Memory B cell (primary cell): ENCODE data around the gene GGT6.

Experiments
- ATAC-seq: fragments of 150-1000 bp; cut with Tn5 transposase; 2 replicates; pipeline ENCODE4 v1.10.0; 2021; ENCODE audit warnings: low read depth, mild to moderate bottlenecking, moderate library complexity
- DNase-seq, 2 donors: peaks; one replicate each; pipeline ENCODE4 v3.0.0; 2022; ENCODE audit warnings: low spot score in 2 of 2
- H3K27ac Mint-ChIP-seq: one replicate; pipeline ENCODE4 v1.8.0; 2022; ENCODE audit warnings: mild to moderate bottlenecking, moderate library complexity, mixed read lengths
- H3K27me3 Mint-ChIP-seq: one replicate; pipeline ENCODE4 v1.8.0; 2022; ENCODE audit warnings: mixed read lengths
- H3K36me3 Mint-ChIP-seq: one replicate; pipeline ENCODE4 v1.8.0; 2022; ENCODE audit warnings: mild to moderate bottlenecking, mixed read lengths
- H3K4me1 Mint-ChIP-seq: one replicate; pipeline ENCODE4 v1.8.0; 2022; ENCODE audit warnings: mixed read lengths
- H3K4me3 Mint-ChIP-seq: one replicate; pipeline ENCODE4 v1.8.0; 2022; ENCODE audit warnings: mild to moderate bottlenecking, moderate library complexity, mixed read lengths
- H3K9me3 Mint-ChIP-seq: one replicate; pipeline ENCODE4 v1.8.0; 2022; ENCODE audit warnings: mixed read lengths

Gene GGT6

DNA sequence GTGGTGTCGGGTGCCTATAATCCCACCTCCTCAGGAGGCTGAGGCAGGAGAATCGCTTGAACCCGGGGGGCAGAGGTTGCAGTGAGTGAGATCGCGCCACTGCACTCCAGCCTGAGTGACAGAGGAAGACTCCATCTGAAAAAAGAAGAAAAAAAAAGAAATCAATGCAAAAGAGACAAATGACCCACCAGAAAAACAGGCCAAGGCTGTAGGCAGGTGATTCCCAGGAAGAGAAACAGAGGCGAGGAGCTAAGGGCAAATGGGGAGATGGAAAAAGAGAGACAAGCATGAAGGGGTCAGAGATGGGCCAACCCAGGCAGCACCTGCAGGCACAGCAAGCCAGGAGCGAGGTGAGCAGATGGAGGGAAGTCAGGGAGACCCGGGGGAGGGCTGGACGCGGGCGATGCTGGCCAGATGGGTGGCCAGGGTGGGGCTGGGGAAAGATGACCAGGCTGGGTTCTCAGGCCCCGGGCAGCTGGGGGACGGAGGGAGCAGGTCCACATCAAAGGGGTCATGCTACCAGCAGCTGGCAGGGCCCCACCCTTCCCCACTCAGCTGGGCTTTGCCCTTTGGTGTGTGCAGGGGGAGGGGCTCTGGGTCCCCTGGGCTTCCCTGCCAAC, 30.7 kb downstream of the GGT6 start:
- Mint-ChIP-seq H3K4me1 (peaks cover 2% of the 10 kb centered on the region), H3K4me3 (no peak overlapping the region), H3K27me3 (peaks cover 15% of the 10 kb centered on the region), H3K27ac (no peak overlapping the region), H3K9me3 (no peaks in the 10 kb centered on the region), H3K36me3 (no peaks in the 10 kb centered on the region)
- no peak for ATAC-seq
- no peak for DNase-seq

DNA sequence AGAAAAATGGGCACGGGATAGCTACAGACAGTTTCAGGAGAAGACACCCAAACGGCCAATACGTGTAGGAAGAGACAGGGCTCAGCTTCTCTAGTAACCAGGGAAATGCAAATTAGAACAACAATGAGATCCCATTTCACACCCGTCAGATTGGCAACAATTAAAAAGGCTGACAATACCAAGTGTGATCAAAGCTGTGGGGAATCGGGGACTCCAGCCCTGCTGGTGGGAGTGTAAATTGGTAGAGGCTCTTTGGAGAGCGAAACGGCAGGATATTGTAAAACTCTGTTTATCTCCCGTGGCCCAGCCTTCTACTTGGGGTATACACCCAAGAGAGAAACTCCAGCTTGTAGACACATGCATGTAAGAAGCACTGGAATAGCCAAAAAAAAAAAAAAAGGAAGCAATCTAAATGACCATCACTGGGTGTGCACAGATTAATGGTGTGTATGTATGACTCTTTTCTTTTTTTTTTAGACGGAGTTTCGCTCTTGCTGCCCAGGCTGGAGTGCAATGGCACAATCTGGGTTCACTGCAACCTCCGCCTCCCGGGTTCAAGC, 32.7 kb downstream of the GGT6 start:
- peaks cover 7% of the 10 kb centered on the region for H3K27me3 Mint-ChIP-seq
- no peak overlapping the region for H3K27ac Mint-ChIP-seq
- no peak for ATAC-seq
- no peak for DNase-seq
- no peaks in the 10 kb centered on the region for H3K36me3 Mint-ChIP-seq
- H3K9me3 Mint-ChIP-seq, result no peaks in the 10 kb centered on the region
- no peak overlapping the region for H3K4me3 Mint-ChIP-seq
- H3K4me1 Mint-ChIP-seq, result peaks cover 12% of the 10 kb centered on the region

DNA sequence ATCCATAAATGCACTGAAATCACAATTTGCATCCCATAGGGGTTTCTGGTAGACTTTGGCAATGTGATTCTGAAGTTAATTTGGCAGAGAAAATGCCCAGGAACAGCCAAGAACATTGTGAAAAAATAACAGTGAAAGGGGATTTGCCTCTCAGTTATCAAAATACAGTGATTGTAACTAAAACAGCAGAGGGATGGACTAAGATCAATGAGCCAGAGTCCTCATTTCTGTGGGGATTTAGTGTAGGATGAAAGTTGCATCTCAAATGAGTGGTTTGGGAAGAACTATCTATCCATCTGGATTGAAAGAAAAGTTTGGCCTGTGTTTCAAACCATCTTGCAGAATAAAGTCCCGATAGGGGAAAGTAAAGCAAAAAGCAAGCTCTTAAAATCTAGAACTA, 33.2 kb downstream of the GGT6 start:
- Mint-ChIP-seq H3K36me3 (no peaks in the 10 kb centered on the region), H3K27ac (no peak overlapping the region), H3K27me3 (peaks cover 6% of the 10 kb centered on the region), H3K4me1 (peaks cover 12% of the 10 kb centered on the region), H3K9me3 (no peaks in the 10 kb centered on the region), H3K4me3 (no peak overlapping the region)
- DNase-seq (no peak), ATAC-seq (no peak)

DNA sequence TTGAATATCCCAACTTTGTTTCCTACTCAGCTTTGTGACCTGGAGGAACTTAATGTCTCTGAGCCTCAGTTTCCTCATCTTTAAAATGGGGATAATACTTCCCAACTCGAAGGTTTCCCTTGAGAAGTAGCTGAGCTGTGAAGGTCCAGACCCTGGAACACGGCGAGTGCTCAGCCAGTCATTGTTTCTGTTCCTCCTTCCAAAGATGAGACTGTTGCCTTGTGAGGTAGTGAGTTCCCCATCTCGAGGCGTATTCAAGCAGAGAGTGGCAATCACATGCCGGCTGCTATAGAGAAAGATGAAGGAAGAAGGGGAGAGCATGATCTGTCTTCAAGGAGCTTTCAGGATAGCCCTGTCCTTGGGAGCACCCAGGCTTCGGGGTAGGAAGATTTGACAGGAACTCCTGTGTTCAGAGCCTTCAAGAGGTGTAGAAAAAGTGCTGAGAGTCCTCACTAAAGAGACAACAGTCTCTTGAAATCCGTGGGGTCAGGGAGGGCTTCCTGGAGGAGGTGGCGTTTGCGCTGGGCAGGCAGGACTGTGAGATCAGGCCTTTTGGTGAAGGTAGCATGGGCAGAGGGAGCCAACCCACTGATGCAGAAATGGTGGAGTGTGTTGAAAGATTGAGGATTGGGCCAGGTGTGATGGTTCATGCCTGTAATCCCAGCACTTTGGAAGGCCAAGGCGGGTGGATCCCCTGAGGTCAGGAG, 34.5 kb downstream of the GGT6 start:
- Mint-ChIP-seq H3K9me3 (no peaks in the 10 kb centered on the region), H3K27me3 (peaks cover 3% of the 10 kb centered on the region), H3K4me3 (no peak overlapping the region), H3K4me1 (peaks cover 10% of the 10 kb centered on the region), H3K27ac (no peak overlapping the region), H3K36me3 (no peaks in the 10 kb centered on the region)
- no peak for DNase-seq
- ATAC-seq, result no peak

DNA sequence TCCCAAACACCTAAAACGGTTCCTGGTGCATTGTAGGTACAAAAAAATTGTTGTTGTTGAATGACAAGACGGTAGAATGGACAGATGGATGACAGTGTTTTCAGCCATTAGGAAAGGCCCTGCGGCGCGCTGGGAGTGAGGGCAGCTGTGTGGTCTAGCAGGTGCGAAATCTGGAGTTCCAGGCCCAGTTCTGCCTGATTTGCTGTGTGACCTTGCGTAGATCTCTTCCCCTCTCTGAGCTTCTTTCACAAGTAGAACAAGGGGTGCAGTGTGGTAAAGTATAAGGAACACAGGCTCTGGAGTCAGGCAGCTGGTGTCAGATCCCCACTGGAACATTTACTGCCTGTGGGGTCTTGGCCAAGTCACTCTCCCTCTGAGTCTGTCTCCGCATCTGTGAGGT, 36.4 kb downstream of the GGT6 start:
- ATAC-seq (no peak), DNase-seq (no peak)
- H3K36me3 Mint-ChIP-seq, result no peaks in the 10 kb centered on the region
- no peaks in the 10 kb centered on the region for H3K9me3 Mint-ChIP-seq
- H3K4me1 Mint-ChIP-seq, result peaks cover 10% of the 10 kb centered on the region
- H3K4me3 Mint-ChIP-seq, result no peak overlapping the region
- H3K27me3 Mint-ChIP-seq, result no peaks in the 10 kb centered on the region
- peak overlapping the region; percentile 35 for H3K27ac Mint-ChIP-seq

DNA sequence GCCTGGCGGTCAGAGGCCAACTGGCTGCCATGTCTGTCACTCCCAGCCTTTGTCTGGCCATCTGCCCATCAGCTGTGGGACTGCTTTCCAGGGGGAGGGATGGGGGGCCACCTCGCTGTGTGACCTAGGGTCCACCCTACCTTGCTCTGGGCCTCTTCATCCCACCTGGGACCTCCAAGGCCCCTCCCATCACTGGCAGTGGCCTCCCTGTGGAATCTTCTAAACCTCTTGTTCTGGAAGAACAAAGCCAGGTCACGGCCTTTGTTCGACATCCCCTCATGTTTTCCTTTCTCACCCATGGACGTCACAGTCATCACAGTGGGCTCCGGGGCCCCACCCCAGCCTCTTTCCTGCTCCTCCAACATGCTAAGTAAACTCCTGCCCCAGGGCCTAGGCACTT, 37.7 kb downstream of the GGT6 start:
- H3K36me3 Mint-ChIP-seq, result no peaks in the 10 kb centered on the region
- peaks cover 1% of the 10 kb centered on the region for H3K27me3 Mint-ChIP-seq
- peaks cover 15% of the 10 kb centered on the region for H3K4me1 Mint-ChIP-seq
- DNase-seq (no peak), ATAC-seq (no peak)
- no peak overlapping the region for H3K27ac Mint-ChIP-seq
- no peaks in the 10 kb centered on the region for H3K9me3 Mint-ChIP-seq
- H3K4me3 Mint-ChIP-seq, result no peak overlapping the region

DNA sequence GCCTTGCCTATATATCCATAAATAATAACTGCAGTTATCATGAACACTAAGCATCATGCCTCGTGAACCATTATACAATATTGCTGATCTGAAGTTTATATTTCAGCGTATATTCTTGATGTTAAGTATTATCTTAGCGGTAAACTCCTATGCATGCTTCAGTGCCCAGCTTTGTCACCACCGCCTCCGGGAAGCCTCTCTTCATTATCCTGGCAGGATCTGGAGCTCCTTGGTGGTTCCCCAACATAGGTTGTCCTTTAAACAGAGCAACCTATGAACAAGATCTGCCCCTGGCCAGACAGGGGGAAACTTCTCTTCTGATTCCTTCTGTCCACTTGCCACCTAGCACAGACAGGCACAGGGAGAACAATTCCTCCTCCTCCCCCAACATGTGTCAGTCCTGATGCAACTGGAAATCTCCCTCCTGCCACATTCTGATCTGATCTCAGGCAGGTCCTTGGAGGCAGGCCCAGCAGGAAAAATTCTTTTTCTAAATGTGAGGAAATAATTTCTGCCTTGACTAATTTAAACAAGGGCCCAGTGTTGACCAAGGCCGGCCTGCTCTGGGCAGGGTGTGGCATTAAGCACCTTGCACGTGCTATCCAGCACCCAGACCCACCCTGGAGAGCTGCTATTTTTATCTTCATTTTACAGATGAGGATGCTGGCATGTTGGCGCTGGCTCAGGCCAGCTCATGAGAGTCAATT, 39.3 kb downstream of the GGT6 start:
- no peaks in the 10 kb centered on the region for H3K9me3 Mint-ChIP-seq
- peaks cover 17% of the 10 kb centered on the region for H3K4me1 Mint-ChIP-seq
- DNase-seq (no peak), ATAC-seq (no peak)
- no peaks in the 10 kb centered on the region for H3K36me3 Mint-ChIP-seq
- peaks cover 1% of the 10 kb centered on the region for H3K27me3 Mint-ChIP-seq
- no peak overlapping the region for H3K4me3 Mint-ChIP-seq
- H3K27ac Mint-ChIP-seq, result no peak overlapping the region

DNA sequence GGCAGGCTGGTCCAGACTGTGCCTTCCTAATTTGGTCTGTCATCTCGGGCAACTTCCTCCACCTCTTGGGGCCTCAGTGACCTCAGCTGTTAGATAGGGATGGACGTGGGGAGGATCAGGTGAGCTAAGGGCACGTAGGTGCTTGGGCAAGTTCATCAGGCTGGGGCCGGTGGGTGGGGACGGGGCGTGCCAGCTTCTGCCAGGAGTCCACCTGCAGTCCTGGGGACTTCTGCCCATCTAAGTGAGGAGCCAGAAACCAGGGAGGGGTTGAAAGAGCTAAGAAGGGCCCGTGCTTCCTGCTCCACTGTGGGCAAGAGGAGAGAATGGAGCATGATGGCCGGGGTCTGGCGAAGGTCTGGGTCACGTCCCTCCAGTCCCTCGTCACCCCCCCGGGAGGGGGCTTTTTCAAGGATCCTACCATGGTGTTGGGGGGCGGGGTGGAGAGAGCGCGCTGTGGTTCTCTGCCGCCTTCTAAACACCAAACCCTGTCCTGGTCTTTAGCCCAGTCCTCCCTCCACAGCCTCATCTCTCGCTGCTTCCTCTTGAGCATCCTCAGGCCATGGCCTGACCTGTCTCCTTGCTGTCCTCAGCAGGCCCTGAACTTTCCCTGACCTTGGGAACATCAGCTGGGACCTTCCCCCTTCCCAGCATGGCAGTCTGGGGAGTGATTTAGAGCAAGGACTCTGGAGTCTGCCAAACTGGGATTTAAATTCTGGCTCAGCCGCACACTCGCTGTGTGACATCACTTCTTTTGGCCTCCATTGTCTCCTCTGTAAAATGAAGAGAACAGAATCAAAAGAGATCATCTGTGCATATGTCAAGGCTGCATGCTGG, 40.1 kb downstream of the GGT6 start:
- no peaks in the 10 kb centered on the region for H3K36me3 Mint-ChIP-seq
- peaks cover 17% of the 10 kb centered on the region for H3K4me1 Mint-ChIP-seq
- ATAC-seq (no peak), DNase-seq (no peak)
- H3K4me3 Mint-ChIP-seq, result peak overlapping the region; percentile 9
- H3K9me3 Mint-ChIP-seq, result no peaks in the 10 kb centered on the region
- peaks cover 1% of the 10 kb centered on the region for H3K27me3 Mint-ChIP-seq
- H3K27ac Mint-ChIP-seq, result no peak overlapping the region

DNA sequence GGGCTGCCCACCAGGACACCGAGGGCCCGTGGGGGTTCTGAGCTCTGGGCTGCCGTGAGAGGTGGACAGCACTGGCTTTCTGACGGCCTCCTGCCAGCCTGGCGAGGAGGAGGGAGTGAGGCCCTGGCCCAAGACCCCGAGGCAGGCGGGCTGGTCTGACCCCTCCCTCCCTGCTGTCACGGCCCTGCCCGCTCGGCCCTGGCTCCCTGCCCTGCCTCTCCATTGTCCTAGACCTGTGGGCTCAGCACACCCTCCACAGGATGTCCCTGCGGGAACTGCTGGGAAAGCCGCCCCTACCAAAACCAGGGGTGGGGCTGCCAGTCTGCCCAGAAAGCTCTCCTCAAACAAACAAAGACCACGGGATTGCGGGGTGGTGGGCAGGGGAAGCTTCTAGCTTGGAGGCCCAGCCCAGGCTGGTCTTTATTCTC, 41.0 kb downstream of the GGT6 start:
- H3K4me1 Mint-ChIP-seq, result peaks cover 17% of the 10 kb centered on the region
- ATAC-seq (no peak), DNase-seq (no peak)
- no peaks in the 10 kb centered on the region for H3K36me3 Mint-ChIP-seq
- no peaks in the 10 kb centered on the region for H3K9me3 Mint-ChIP-seq
- no peak overlapping the region for H3K27ac Mint-ChIP-seq
- H3K4me3 Mint-ChIP-seq, result peak overlapping the region; percentile 42
- H3K27me3 Mint-ChIP-seq, result peaks cover 1% of the 10 kb centered on the region

DNA sequence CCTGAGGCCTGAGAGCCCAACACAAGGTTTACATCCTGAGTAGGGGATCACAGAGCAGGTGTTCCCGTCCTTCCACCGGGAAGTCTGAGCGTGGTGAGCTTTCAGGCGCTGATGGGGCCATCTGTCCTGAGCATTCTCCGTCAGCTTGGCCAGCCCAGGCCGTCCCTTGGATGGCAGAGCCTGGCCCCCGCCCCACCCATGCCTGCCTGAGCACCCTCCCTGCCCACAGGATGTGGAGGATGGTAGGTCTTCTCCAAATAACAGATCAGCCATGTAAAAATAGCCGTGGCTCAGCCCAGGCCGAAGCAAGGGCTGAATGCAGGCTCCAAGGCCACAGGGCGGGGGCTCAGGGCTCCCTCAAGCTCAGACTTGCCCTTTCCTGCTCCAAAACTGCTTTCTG, 41.5 kb downstream of the GGT6 start:
- H3K4me1 Mint-ChIP-seq, result peaks cover 16% of the 10 kb centered on the region
- ATAC-seq (peak; percentile 4), DNase-seq (no peak)
- H3K27me3 Mint-ChIP-seq, result peaks cover 1% of the 10 kb centered on the region
- H3K4me3 Mint-ChIP-seq, result peak overlapping the region; percentile 79
- H3K9me3 Mint-ChIP-seq, result no peaks in the 10 kb centered on the region
- no peak overlapping the region for H3K27ac Mint-ChIP-seq
- H3K36me3 Mint-ChIP-seq, result no peaks in the 10 kb centered on the region

DNA sequence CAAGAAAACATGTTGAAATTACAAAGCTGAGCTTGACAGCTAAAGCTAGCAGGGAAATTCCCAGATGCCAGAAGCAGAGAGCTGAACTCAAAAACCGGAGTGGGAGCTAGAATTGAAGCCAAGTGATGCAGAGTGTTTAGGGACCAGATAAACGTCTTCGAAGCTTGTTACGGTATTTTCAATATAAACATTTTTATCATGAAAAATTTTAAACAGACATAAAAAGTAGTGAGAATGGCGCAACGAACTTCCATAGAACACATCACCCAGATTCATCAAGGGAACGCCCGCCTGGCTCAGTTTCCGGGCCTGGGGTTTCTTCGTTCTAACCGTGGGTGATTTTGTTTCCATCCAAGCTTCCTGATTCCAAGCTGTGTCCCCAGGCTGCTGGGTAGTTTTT, 43.6 kb downstream of the GGT6 start:
- H3K27ac Mint-ChIP-seq, result no peak overlapping the region
- H3K9me3 Mint-ChIP-seq, result no peaks in the 10 kb centered on the region
- no peaks in the 10 kb centered on the region for H3K36me3 Mint-ChIP-seq
- DNase-seq, result no peak
- no peak overlapping the region for H3K4me3 Mint-ChIP-seq
- H3K4me1 Mint-ChIP-seq, result peaks cover 7% of the 10 kb centered on the region
- ATAC-seq, result no peak
- H3K27me3 Mint-ChIP-seq, result peaks cover 3% of the 10 kb centered on the region

DNA sequence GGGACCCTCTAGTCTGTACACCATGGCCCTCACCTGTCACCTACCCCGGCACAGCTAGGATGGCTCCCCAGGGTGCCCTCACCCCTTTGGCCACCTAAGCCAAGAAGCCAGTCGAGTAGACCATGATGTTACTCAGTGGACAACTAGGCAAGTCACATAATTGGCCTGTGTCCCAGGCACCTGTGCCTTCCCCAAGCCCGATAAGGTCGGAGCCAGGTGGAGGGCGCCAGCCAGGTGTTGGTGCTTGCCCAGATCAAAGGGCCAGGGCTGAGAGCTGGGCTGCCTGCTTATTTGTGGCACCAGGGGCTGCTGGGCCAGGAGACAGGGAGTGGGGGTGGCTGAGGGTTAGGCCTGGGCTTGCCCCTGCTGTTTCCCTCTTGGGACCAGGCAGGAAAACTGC, 44.9 kb downstream of the GGT6 start:
- Mint-ChIP-seq H3K36me3 (no peaks in the 10 kb centered on the region), H3K4me3 (no peak overlapping the region), H3K9me3 (no peaks in the 10 kb centered on the region), H3K27me3 (peaks cover 3% of the 10 kb centered on the region), H3K27ac (no peak overlapping the region), H3K4me1 (peaks cover 12% of the 10 kb centered on the region)
- ATAC-seq (no peak), DNase-seq (no peak)

DNA sequence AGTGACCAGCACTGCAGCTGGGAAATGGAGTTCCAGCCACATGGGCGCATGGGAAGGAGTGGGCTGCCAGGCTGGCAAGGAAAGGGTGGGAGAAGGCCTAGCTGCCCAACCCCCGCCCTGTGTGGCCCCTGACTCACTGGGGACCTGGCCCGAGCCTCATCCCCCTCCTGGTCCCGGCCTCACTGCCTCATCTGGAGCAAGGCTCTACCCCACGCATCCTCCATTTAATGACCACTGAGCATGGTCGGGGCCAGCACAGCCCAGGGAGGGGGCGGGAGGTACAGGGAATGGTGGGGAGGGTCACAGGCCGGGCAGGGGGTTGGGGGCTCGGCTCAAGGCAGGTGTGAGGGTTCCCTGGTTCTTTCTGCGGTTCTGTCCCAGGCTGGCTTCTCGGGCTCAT, 45.6 kb downstream of the GGT6 start:
- no peak for ATAC-seq
- Mint-ChIP-seq H3K9me3 (no peaks in the 10 kb centered on the region), H3K27ac (no peak overlapping the region), H3K4me3 (no peak overlapping the region), H3K4me1 (peaks cover 12% of the 10 kb centered on the region), H3K36me3 (no peaks in the 10 kb centered on the region), H3K27me3 (peaks cover 3% of the 10 kb centered on the region)
- DNase-seq, result no peak

DNA sequence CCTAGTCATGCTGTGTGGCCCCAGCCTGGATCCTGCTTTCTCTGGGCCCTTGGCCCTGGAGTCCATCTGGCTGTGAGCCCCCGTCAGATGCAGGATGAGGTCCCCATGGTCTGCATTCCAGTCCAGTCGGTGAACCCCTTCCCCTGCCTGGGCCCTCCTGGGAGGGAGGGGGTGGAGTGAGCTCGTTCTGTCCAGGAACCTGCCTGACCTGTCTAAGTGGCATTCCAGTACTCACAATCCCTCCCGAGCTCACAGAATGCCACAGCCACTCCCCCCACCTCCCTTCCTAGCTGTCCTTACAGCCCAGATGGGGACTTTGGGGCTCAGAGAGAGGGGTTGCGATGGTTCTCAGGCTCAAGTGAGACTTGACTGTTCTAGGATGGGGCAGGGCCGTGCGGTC, 46.2 kb downstream of the GGT6 start:
- no peaks in the 10 kb centered on the region for H3K36me3 Mint-ChIP-seq
- H3K9me3 Mint-ChIP-seq, result no peaks in the 10 kb centered on the region
- no peak for DNase-seq
- H3K27me3 Mint-ChIP-seq, result peaks cover 6% of the 10 kb centered on the region
- H3K4me1 Mint-ChIP-seq, result peaks cover 18% of the 10 kb centered on the region
- no peak for ATAC-seq
- no peak overlapping the region for H3K4me3 Mint-ChIP-seq
- no peak overlapping the region for H3K27ac Mint-ChIP-seq
